NB4 (cell line): Measurements from ENCODE around the gene U2SURP.
"Not testable (repeated sequence)": the region's sequence is repeated elsewhere in the genome, so short reads cannot be mapped to it uniquely, and the experiment has no call there.

Experiments used
- DNase-seq: peaks from one replicate; pipeline ENCODE4 v3.0.0; 2010; ENCODE audit warnings: low read depth
- H3K4me3 ChIP-seq: one replicate; pipeline ENCODE4 v1.5.1; 2011; ENCODE audit warnings: mild to moderate bottlenecking, low read depth, low read length, moderate library complexity
- MYC ChIP-seq: IDR thresholded peaks from 2 replicates; pipeline ENCODE4 v1.6.1; 2011; ENCODE audit warnings: low read depth, low read length
- POLR2A ChIP-seq: IDR thresholded peaks from 2 replicates; pipeline ENCODE4 v1.6.1; 2011; ENCODE audit warnings: mild to moderate bottlenecking; ENCODE audit not compliant: insufficient read length; ENCODE audit errors: extremely low read depth
- TF ChIP-seq, protein P1 (sequence below): IDR thresholded peaks from 2 replicates; pipeline ENCODE4 v1.6.1; 2011; ENCODE audit warnings: low read depth, low read length
- TF ChIP-seq, protein P2 (sequence below): IDR thresholded peaks from one replicate; pipeline ENCODE4 v1.5.1; 2012; ENCODE audit warnings: low read depth, low read length

The U2SURP gene

DNA sequence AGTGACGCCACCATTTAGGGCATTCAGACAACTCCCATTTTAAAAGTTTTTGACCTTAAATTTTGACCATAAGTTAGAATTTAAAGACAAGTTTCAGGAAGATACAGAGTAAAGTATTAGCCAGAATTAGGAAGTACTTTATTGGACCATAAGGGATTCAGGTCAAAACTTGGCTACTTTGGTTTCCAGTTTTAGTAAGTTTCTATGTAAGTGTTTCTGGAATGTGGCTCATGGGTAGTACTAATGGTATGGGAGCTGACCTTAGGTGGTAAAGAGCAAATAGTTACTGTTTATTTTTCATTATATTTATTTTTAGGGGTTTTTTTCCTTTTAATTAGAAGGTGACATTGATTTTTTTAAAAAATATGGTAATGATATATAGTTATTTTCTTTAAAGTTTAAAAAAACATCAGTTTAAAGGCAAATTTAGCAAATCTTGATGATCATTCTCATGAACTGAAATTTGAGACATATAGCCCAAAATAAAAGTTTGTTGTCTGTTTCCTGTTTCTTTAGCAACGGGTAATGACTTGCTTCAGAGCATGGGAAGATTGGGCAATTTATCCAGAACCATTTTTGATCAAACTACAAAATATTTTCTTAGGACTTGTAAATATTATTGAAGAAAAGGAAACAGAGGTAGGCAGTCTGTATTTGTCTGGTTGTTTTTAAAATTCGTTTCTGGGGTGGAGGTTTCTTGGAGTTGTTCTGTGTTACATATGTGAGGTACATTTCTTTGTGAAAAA lies 34.3 kb downstream of the U2SURP start:
- TF ChIP-seq POLR2A = no peak
- TF ChIP-seq MYC = no peak
- TF ChIP-seq, protein P1, sequence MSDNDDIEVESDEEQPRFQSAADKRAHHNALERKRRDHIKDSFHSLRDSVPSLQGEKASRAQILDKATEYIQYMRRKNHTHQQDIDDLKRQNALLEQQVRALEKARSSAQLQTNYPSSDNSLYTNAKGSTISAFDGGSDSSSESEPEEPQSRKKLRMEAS = no peak
- TF ChIP-seq, protein P2, sequence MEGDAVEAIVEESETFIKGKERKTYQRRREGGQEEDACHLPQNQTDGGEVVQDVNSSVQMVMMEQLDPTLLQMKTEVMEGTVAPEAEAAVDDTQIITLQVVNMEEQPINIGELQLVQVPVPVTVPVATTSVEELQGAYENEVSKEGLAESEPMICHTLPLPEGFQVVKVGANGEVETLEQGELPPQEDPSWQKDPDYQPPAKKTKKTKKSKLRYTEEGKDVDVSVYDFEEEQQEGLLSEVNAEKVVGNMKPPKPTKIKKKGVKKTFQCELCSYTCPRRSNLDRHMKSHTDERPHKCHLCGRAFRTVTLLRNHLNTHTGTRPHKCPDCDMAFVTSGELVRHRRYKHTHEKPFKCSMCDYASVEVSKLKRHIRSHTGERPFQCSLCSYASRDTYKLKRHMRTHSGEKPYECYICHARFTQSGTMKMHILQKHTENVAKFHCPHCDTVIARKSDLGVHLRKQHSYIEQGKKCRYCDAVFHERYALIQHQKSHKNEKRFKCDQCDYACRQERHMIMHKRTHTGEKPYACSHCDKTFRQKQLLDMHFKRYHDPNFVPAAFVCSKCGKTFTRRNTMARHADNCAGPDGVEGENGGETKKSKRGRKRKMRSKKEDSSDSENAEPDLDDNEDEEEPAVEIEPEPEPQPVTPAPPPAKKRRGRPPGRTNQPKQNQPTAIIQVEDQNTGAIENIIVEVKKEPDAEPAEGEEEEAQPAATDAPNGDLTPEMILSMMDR = no peak
- peak; percentile 5 for DNase-seq
- no peak overlapping the region for H3K4me3 ChIP-seq

DNA sequence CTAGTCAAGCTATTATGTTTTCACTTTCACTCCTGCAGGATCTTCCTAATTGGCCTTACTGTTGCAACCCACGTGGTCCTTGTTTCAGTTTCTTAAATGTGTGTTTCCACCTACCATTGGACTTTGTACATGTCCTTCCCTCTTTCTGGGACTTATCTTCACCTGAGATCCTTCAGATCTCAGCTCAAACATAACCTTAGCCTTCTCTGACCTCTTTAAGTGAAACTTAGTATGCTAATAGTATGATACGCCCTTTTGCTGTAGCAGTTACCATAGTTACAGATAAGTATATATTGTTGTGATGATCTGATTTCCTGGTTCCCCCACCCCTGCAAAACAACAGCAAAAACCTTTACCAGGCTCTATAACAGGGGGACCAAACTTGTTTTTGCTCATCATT lies 35.2 kb downstream of the U2SURP start:
- no peak for DNase-seq
- no peak for TF ChIP-seq POLR2A
- TF ChIP-seq, protein P1 = no peak
- no peak overlapping the region for H3K4me3 ChIP-seq

DNA sequence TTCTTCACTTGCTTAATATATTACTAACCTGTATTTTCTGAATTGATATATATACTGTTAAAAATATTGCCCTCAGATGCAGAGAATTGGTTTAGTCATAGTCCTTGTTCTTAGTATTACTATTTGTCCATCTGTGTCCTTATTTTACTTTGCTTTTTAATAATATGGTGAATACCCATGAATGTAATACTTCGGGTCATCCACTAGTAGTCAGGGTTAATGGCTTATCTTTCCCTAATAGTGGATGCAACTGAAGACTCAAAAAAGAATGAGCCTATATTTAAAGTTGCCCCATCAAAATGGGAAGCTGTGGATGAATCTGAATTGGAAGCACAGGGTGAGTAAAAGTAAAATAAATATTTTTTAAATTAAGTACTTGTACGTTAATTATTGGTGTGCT lies 36.5 kb downstream of the U2SURP start:
- TF ChIP-seq, protein P1 = no peak
- TF ChIP-seq MYC (no peak), POLR2A (no peak)
- TF ChIP-seq, protein P2 = no peak
- DNase-seq = peak; percentile 4
- H3K4me3 ChIP-seq = no peak overlapping the region

DNA sequence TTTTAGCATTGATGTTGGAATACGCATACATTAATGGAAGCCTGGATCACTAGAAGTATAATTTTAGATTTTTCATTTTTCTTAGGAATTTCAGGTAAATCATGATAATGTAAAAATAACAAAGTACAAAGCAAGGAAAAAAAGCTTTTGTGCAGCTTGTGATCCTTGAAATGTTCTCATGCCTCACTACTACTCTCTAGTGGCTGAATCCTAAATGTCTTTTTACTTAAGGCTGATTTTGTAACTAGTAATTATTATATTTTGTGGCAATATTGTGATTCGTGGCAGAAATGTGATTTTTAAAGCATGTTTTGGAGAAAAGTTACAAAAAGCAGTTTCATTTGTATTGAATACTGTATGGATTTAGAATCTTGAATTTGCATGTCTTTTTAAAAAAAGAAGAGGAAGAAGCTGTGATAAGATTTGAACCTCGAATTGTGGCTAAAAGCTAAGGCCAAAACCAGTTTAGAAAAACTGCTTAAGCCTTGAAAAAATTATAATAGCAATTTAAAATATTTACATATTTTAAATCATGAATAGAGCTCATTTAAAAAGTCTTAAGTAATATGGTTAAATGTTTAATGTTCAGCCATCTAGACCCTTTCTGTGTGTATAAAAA lies 39.0 kb downstream of the U2SURP start:
- no peak overlapping the region for H3K4me3 ChIP-seq
- peak; percentile 45 for DNase-seq
- no peak for TF ChIP-seq MYC
- TF ChIP-seq, protein P2 = peak; percentile 11

DNA sequence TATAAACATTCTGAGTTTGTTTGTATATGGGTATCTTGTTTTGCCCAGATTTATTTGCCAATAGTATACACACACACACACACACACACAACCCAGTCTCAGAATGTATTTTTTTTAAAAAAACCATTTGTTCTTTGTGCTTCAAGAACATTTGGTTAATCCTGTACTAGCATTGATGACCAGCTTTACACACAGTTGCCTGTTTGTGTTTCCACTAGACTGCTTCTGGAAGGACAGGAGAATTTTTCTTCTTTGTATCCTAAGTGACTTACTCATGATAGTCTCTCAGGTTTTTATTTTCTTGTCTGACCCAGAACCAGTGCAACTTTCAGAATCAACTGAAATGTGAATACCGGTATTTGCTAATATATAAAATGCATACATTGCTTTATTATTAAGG lies 40.5 kb downstream of the U2SURP start:
- DNase-seq = no peak
- TF ChIP-seq POLR2A (no peak), MYC (no peak)
- TF ChIP-seq, protein P1 = no peak
- TF ChIP-seq, protein P2 = no peak
- no peak overlapping the region for H3K4me3 ChIP-seq

DNA sequence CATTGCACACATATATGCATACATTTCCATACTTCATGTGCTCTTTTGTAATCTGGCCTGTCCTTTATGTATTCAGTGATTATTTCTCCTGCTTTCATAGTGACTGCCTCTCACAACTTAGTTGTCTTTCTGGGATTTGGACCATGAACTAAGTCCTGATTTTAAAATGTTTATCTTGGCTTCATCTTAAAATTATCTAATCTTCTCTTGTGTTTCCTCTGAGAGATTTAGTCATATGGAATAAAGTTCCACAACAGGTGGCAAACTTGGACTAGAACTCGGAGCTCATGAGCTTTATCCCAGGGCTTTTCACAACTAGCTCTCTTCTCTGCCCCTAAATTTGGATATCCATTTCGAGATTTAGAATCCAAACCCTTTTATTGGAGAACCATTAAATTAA lies 44.3 kb downstream of the U2SURP start:
- no peak overlapping the region for H3K4me3 ChIP-seq
- DNase-seq = no peak
- TF ChIP-seq, protein P1 = no peak
- TF ChIP-seq MYC = no peak
- TF ChIP-seq POLR2A = no peak
- TF ChIP-seq, protein P2 = no peak

DNA sequence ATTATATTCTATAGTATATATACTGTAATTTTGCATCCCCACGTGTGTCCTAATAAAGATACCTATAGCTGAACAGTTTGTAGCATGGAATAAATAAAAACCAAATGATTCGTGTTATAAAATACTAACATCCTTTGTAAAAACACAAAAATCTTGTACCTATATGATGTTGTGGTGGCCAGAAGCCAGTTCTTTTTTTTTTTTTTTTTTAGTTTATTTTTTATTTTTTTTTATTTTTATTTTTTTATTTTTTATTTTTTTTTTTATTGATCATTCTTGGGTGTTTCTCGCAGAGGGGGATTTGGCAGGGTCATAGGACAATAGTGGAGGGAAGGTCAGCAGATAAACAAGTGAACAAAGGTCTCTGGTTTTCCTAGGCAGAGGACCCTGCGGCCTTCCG lies 44.7 kb downstream of the U2SURP start:
- not testable (repeated sequence) for H3K4me3 ChIP-seq, DNase-seq
